HEK293 (cell line): ENCODE data around the gene DHRS12.

ENCODE experiments used
- EGR2 ChIP-seq: fragments of 450-650 bp; formaldehyde crosslinking; IDR thresholded peaks from 2 replicates; pipeline ENCODE4 v1.5.1; 2016; ENCODE audit warnings: low read depth, missing biosample characterization, missing genetic modification characterization
- KLF8 ChIP-seq: fragments of 450-650 bp; formaldehyde crosslinking; IDR thresholded peaks from 2 replicates; pipeline ENCODE4 v1.5.1; 2016; ENCODE audit warnings: missing biosample characterization, missing genetic modification characterization
- PRDM2 ChIP-seq: fragments of 450-650 bp; formaldehyde crosslinking; IDR thresholded peaks from 2 replicates; pipeline ENCODE4 v1.5.1; 2016; ENCODE audit warnings: missing biosample characterization, missing genetic modification characterization, borderline replicate concordance
- TSHZ1 ChIP-seq: fragments of 450-650 bp; formaldehyde crosslinking; IDR thresholded peaks from 2 replicates; pipeline ENCODE4 v1.5.1; 2016; ENCODE audit warnings: missing biosample characterization, missing genetic modification characterization, borderline replicate concordance
- ZBTB6 ChIP-seq: fragments of 450-650 bp; formaldehyde crosslinking; IDR thresholded peaks from 2 replicates; pipeline ENCODE4 v1.5.1; 2017; ENCODE audit warnings: missing biosample characterization, missing genetic modification characterization
- ZIC2 ChIP-seq: fragments of 450-650 bp; formaldehyde crosslinking; IDR thresholded peaks from 2 replicates; pipeline ENCODE4 v1.5.1; 2016; ENCODE audit warnings: missing biosample characterization, missing genetic modification characterization
- ZNF146 ChIP-seq: fragments of 450-650 bp; formaldehyde crosslinking; IDR thresholded peaks from 2 replicates; pipeline ENCODE4 v1.5.1; 2016; ENCODE audit warnings: missing biosample characterization, missing genetic modification characterization
- ZNF239 ChIP-seq: fragments of 450-650 bp; formaldehyde crosslinking; IDR thresholded peaks from 2 replicates; pipeline ENCODE4 v1.5.1; 2016; ENCODE audit warnings: missing biosample characterization, missing genetic modification characterization
- ZNF324 ChIP-seq: fragments of 450-650 bp; formaldehyde crosslinking; IDR thresholded peaks from 2 replicates; pipeline ENCODE4 v1.5.1; 2016; ENCODE audit warnings: missing biosample characterization, missing genetic modification characterization
- ZNF501 ChIP-seq: fragments of 450-650 bp; formaldehyde crosslinking; IDR thresholded peaks from 2 replicates; pipeline ENCODE4 v1.5.1; 2016; ENCODE audit warnings: missing biosample characterization, missing genetic modification characterization
- ZNF544 ChIP-seq: fragments of 450-650 bp; formaldehyde crosslinking; IDR thresholded peaks from 2 replicates; pipeline ENCODE4 v1.5.0; 2017; ENCODE audit warnings: missing biosample characterization, missing genetic modification characterization
- ZNF704 ChIP-seq: fragments of 450-650 bp; formaldehyde crosslinking; IDR thresholded peaks from 2 replicates; pipeline ENCODE4 v1.5.1; 2016; ENCODE audit warnings: missing biosample characterization, missing genetic modification characterization
- TF ChIP-seq, protein P1 (sequence below): fragments of 450-650 bp; formaldehyde crosslinking; IDR thresholded peaks from 2 replicates; pipeline ENCODE4 v1.5.1; 2016; ENCODE audit warnings: missing biosample characterization, missing genetic modification characterization
- TF ChIP-seq, protein P2 (sequence below): fragments of 450-650 bp; formaldehyde crosslinking; IDR thresholded peaks from 2 replicates; pipeline ENCODE4 v1.5.1; 2016; ENCODE audit warnings: missing biosample characterization, missing genetic modification characterization

GRCh38 chr13:51839711-51840540 lies 36.0 kb upstream of the DHRS12 start:
- TF ChIP-seq TSHZ1 (tag by site-specific recombination) (no peak), ZNF544 (no peak), ZIC2 (tag by site-specific recombination) (no peak), KLF8 (no peak), ZNF146 (no peak), ZNF501 (tag by site-specific recombination) (no peak), ZBTB6 (tag by site-specific recombination) (no peak), PRDM2 (no peak), ZNF239 (tag by site-specific recombination) (no peak), ZNF704 (tag by site-specific recombination) (no peak), EGR2 (tag by site-specific recombination) (no peak), ZNF324 (tag by site-specific recombination) (no peak)
- TF ChIP-seq, protein P1, sequence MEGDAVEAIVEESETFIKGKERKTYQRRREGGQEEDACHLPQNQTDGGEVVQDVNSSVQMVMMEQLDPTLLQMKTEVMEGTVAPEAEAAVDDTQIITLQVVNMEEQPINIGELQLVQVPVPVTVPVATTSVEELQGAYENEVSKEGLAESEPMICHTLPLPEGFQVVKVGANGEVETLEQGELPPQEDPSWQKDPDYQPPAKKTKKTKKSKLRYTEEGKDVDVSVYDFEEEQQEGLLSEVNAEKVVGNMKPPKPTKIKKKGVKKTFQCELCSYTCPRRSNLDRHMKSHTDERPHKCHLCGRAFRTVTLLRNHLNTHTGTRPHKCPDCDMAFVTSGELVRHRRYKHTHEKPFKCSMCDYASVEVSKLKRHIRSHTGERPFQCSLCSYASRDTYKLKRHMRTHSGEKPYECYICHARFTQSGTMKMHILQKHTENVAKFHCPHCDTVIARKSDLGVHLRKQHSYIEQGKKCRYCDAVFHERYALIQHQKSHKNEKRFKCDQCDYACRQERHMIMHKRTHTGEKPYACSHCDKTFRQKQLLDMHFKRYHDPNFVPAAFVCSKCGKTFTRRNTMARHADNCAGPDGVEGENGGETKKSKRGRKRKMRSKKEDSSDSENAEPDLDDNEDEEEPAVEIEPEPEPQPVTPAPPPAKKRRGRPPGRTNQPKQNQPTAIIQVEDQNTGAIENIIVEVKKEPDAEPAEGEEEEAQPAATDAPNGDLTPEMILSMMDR = no peak
- TF ChIP-seq, protein P2, sequence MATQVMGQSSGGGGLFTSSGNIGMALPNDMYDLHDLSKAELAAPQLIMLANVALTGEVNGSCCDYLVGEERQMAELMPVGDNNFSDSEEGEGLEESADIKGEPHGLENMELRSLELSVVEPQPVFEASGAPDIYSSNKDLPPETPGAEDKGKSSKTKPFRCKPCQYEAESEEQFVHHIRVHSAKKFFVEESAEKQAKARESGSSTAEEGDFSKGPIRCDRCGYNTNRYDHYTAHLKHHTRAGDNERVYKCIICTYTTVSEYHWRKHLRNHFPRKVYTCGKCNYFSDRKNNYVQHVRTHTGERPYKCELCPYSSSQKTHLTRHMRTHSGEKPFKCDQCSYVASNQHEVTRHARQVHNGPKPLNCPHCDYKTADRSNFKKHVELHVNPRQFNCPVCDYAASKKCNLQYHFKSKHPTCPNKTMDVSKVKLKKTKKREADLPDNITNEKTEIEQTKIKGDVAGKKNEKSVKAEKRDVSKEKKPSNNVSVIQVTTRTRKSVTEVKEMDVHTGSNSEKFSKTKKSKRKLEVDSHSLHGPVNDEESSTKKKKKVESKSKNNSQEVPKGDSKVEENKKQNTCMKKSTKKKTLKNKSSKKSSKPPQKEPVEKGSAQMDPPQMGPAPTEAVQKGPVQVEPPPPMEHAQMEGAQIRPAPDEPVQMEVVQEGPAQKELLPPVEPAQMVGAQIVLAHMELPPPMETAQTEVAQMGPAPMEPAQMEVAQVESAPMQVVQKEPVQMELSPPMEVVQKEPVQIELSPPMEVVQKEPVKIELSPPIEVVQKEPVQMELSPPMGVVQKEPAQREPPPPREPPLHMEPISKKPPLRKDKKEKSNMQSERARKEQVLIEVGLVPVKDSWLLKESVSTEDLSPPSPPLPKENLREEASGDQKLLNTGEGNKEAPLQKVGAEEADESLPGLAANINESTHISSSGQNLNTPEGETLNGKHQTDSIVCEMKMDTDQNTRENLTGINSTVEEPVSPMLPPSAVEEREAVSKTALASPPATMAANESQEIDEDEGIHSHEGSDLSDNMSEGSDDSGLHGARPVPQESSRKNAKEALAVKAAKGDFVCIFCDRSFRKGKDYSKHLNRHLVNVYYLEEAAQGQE = no peak
